Suppressor macrophage (primary cell): ENCODE measurements around the gene FAAP20.

Experiments
- DNase-seq, 4 experiments: peaks; one replicate each; pipeline ENCODE4 v3.0.0-alpha.2; 2020 to 2022

FAAP20 gene

GRCh38 chr1:2177946-2178538, 16.5 kb downstream of the FAAP20 start:
- no peak for DNase-seq

- DNase-seq: no peak
These were observed 17.0 kb downstream of the FAAP20 start for GRCh38 chr1:2177541-2177940.

GRCh38 chr1:2176615-2177014, 18.0 kb downstream of the FAAP20 start:
- no peak for DNase-seq

GRCh38 chr1:2175681-2176454, 18.7 kb downstream of the FAAP20 start:
- no peak for DNase-seq

- no peak for DNase-seq
These were observed 19.5 kb downstream of the FAAP20 start for GRCh38 chr1:2175055-2175414.

- peak; percentile 48 to 78 (median 60) for DNase-seq
These were observed 20.1 kb downstream of the FAAP20 start for GRCh38 chr1:2174348-2175054.

GRCh38 chr1:2173546-2174347, 20.8 kb downstream of the FAAP20 start:
- no peak for DNase-seq

- DNase-seq: no peak
These were observed 21.9 kb downstream of the FAAP20 start for GRCh38 chr1:2172551-2173146.

GRCh38 chr1:2172012-2172411, 22.6 kb downstream of the FAAP20 start:
- DNase-seq: no peak

GRCh38 chr1:2170211-2170610, 24.4 kb downstream of the FAAP20 start:
- no peak for DNase-seq

GRCh38 chr1:2169200-2169836, 25.3 kb downstream of the FAAP20 start:
- DNase-seq: no peak

- DNase-seq: no peak
These were observed 26.0 kb downstream of the FAAP20 start for GRCh38 chr1:2168535-2168934.

- no peak for DNase-seq
These were observed 26.5 kb downstream of the FAAP20 start for GRCh38 chr1:2168090-2168489.

GRCh38 chr1:2166695-2167094, 27.9 kb downstream of the FAAP20 start:
- no peak for DNase-seq

- DNase-seq: no peak
These were observed 28.3 kb downstream of the FAAP20 start for GRCh38 chr1:2166254-2166653.

- no peak for DNase-seq
These were observed 28.9 kb downstream of the FAAP20 start for GRCh38 chr1:2165646-2166045.

GRCh38 chr1:2163205-2163604, 31.4 kb downstream of the FAAP20 start:
- DNase-seq: peak in 2 of 4 experiments; percentile 13 to 19

- no peak for DNase-seq
These were observed 33.9 kb downstream of the FAAP20 start for GRCh38 chr1:2160451-2161300.

- peak in 3 of 4 experiments; percentile 11 to 41 (median 30) for DNase-seq
These were observed 35.4 kb downstream of the FAAP20 start for GRCh38 chr1:2159124-2159523.

- no peak for DNase-seq
These were observed 36.3 kb downstream of the FAAP20 start for GRCh38 chr1:2158272-2158671.

GRCh38 chr1:2157856-2158255, 36.7 kb downstream of the FAAP20 start:
- DNase-seq: no peak
